ENCODE results near the gene VCL.

VCL gene

GRCh38 chr10:74160013-74160412, 162.1 kb downstream of the VCL start:
- DNase-seq (ENCODE audit: low read depth, low spot score), result no peak
- no peak for TF ChIP-seq CTCF (IDR thresholded peaks at IDR 0.05; ENCODE audit: low read depth, low read length)
- in situ Hi-C loops (cut with HindIII; ENCODE audit: low sequenced_read_pairs), result no loop called here
- H3K4me3 ChIP-seq (ENCODE audit: low read depth, low read length), result no peak overlapping the region

- TF ChIP-seq CTCF (IDR thresholded peaks at IDR 0.05; ENCODE audit: low read depth, low read length), result no peak
- H3K4me3 ChIP-seq (ENCODE audit: low read depth, low read length), result no peak overlapping the region
- in situ Hi-C loops (cut with HindIII; ENCODE audit: low sequenced_read_pairs), result no loop called here
Measured at GRCh38 chr10:74163319-74164068, 165.6 kb downstream of the VCL start.

GRCh38 chr10:74164716-74165529, 167.0 kb downstream of the VCL start:
- peak; percentile 27 for DNase-seq (ENCODE audit: low read depth, low spot score)
- no peak for TF ChIP-seq CTCF (IDR thresholded peaks at IDR 0.05; ENCODE audit: low read depth, low read length)
- in situ Hi-C loops (cut with HindIII; ENCODE audit: low sequenced_read_pairs), result no loop called here
- no peak overlapping the region for H3K4me3 ChIP-seq (ENCODE audit: low read depth, low read length)

More at GRCh38 chr10:74163319-74164068, 165.6 kb downstream of the VCL start:
- DNase-seq (ENCODE audit: low read depth, low spot score), result no peak

- peak; percentile 57 for DNase-seq (ENCODE audit: low read depth, low spot score)
- H3K4me3 ChIP-seq (ENCODE audit: low read depth, low read length), result no peak overlapping the region
- in situ Hi-C loops (cut with HindIII; ENCODE audit: low sequenced_read_pairs), result no loop called here
- no peak for TF ChIP-seq CTCF (IDR thresholded peaks at IDR 0.05; ENCODE audit: low read depth, low read length)
Measured at GRCh38 chr10:74165530-74165901, 167.6 kb downstream of the VCL start.

GRCh38 chr10:74167443-74167842, 169.5 kb downstream of the VCL start:
- no peak for TF ChIP-seq CTCF (IDR thresholded peaks at IDR 0.05; ENCODE audit: low read depth, low read length)
- DNase-seq (ENCODE audit: low read depth, low spot score), result no peak
- H3K4me3 ChIP-seq (ENCODE audit: low read depth, low read length), result no peak overlapping the region
- in situ Hi-C loops (cut with HindIII; ENCODE audit: low sequenced_read_pairs), result no loop called here
